Fibroblast of mammary gland (primary cell): ENCODE measurements around the gene SEZ6L.

Experiments
- DNase-seq: peaks from one replicate; pipeline ENCODE4 v3.0.0-alpha.2; 2010; ENCODE audit warnings: low read depth
- H3K4me3 ChIP-seq: 2 replicates; pipeline ENCODE4 v1.5.1; 2011; ENCODE audit warnings: low read depth, mild to moderate bottlenecking, low read length, moderate library complexity; ENCODE audit not compliant: control insufficient read depth
- CTCF ChIP-seq: conservative IDR thresholded peaks from 2 replicates; pipeline ENCODE4 v1.5.1; 2011; ENCODE audit warnings: low read depth, low read length, inconsistent platforms; ENCODE audit not compliant: control insufficient read depth, insufficient read depth

The SEZ6L gene

DNA sequence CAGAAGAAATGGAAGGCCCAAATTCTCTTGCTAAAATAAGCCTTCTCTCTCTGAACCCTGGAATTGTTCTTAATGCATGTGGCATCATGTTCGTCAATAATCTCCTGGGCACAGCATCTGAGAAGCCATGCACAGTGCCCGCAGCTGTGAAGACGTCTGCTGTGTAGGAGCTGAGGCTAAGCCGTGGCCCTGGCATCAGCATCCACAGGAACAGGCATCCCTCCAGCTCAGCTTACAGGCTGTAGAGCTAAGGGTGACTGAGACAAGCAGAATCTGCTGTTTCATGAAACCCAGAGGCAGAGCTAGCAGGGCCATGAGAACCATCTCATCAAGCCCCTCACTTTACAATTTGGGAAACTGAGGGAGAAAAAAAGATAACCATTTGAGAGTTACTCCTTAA is 60.6 kb downstream of the SEZ6L start:
- H3K4me3 ChIP-seq = no peak overlapping the region
- TF ChIP-seq CTCF = no peak
- DNase-seq = no peak

GRCh38 chr22:26234296-26234695 is 65.0 kb downstream of the SEZ6L start:
- TF ChIP-seq CTCF = no peak
- DNase-seq = no peak
- no peak overlapping the region for H3K4me3 ChIP-seq

DNA sequence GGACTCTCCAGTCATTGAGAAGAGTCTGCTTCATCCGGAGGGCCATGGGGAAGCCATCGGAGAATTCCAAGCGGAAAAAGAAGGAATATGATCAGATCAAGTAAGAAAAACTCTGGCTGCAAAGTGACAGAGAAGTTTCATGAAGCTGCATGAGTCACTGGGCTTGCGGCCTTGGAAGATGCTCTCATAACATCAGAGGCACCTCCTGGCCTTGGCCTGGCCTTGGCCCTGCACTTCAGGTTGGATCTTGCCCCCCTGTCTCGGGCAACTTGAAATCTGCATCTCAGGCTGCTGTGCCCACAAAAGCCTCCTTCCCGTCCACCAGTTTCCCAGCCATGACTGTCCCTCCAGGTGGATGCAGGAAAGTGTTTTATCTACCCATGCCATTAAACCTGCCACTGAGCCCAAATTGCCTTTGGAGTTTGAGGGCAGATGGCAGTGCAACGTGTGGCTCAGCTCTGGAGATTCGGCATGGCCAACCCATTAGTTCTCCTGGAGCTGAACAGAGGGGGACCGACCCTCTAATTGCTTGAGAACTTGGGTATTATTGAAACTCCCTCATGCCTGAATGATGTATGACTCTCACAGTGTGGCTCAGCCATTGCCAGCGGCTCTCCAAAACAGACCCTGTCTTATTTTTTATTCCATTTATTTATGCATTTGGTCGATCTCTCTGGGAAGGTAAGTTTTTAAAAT is 66.7 kb downstream of the SEZ6L start:
- no peak for TF ChIP-seq CTCF
- H3K4me3 ChIP-seq = no peak overlapping the region
- no peak for DNase-seq

GRCh38 chr22:26236991-26237390 is 67.7 kb downstream of the SEZ6L start:
- no peak overlapping the region for H3K4me3 ChIP-seq
- peak; percentile 2 for DNase-seq
- TF ChIP-seq CTCF = no peak

- no peak for TF ChIP-seq CTCF
- no peak for DNase-seq
- H3K4me3 ChIP-seq = no peak overlapping the region
These were observed 69.3 kb downstream of the SEZ6L start for GRCh38 chr22:26238596-26238995.

DNA sequence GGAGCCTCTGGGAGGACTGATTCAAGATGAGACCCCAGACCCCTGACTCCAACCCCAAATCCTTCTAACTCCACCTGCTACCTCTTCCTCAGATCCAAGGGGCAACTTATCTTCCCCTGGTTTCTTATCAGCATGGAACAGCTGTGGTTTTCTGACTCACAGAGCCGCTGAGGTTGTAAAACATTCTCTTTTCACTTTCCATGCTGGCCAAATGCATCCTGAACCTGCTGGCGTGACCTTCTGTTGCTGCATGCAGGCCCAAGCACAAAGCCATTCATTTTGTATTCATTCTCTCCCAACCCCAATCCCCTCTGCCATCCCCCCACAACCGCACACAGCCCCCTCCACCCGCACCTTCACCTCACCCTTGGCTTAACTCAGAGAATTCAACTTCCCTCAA is 70.3 kb downstream of the SEZ6L start:
- no peak overlapping the region for H3K4me3 ChIP-seq
- no peak for TF ChIP-seq CTCF
- no peak for DNase-seq

DNA sequence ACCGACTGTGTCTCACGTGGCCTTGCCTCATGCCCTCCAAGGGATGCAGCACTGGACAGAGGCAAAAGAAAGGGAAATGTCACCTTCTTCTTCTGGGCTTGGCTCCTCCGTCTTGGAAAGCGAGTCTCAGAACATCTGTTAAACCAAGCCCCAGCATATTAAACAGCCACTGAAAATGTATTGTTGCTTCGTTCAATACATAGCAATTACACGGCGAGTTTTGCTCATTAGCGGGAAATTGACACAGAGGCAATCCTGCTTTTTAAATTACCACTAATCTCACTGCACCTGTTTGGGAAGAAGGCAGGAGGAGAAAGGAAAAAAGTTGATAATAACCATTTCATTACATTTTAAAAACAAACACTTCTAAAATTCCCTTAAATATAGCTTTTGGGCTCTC is 72.1 kb downstream of the SEZ6L start:
- no peak for DNase-seq
- no peak overlapping the region for H3K4me3 ChIP-seq
- no peak for TF ChIP-seq CTCF
